GM23338 (cell line): ENCODE data around the gene MAMDC2. TPM values are rescaled to one million over a fixed set of nuclear protein-coding genes. Genes with fewer than 3 reads are reported as not detected.

Source experiments
- ATAC-seq: fragments of 200-7000 bp; cut with Tn5 transposase; 3 replicates; pipeline ENCODE4 v1.9.1; 2020
- DNase-seq: peaks from one replicate; pipeline ENCODE4 v3.0.0-alpha.2; 2015; ENCODE audit warnings: low spot score
- H2AFZ ChIP-seq: fragments of 200-600 bp; sonication (generic); 2 replicates; pipeline ENCODE4 v1.8.0; 2016; ENCODE audit warnings: antibody characterized with exemption, mild to moderate bottlenecking, moderate library complexity
- H3F3A ChIP-seq: fragments of 200-600 bp; sonication (generic); replicated peaks from 2 replicates; pipeline ENCODE4 v1.8.0; 2017; ENCODE audit warnings: antibody characterized with exemption, mixed run types, low read depth
- H3K27ac ChIP-seq: fragments of 200-600 bp; sonication (generic); 2 replicates; pipeline ENCODE4 v1.6.1; 2016; ENCODE audit warnings: low read depth
- H3K27me3 ChIP-seq: fragments of 200-600 bp; sonication (generic); 2 replicates; pipeline ENCODE4 v1.8.0; 2016; ENCODE audit warnings: mild to moderate bottlenecking, mixed run types, moderate library complexity; ENCODE audit not compliant: insufficient read depth
- H3K36me3 ChIP-seq: fragments of 200-600 bp; sonication (generic); 2 replicates; pipeline ENCODE4 v1.8.0; 2016; ENCODE audit warnings: mild to moderate bottlenecking; ENCODE audit not compliant: insufficient read depth
- H3K4me1 ChIP-seq: fragments of 200-600 bp; sonication (generic); 2 replicates; pipeline ENCODE4 v1.8.0; 2016; ENCODE audit warnings: mild to moderate bottlenecking, moderate library complexity; ENCODE audit not compliant: insufficient read depth
- H3K4me2 ChIP-seq: fragments of 200-600 bp; sonication (generic); 2 replicates; pipeline ENCODE4 v1.7.1; 2017; ENCODE audit warnings: mixed run types
- H3K4me3 ChIP-seq: fragments of 200-600 bp; sonication (generic); 2 replicates; pipeline ENCODE4 v1.6.1; 2016; ENCODE audit warnings: mixed run types
- H3K79me2 ChIP-seq: fragments of 200-600 bp; sonication (generic); replicated peaks from 2 replicates; pipeline ENCODE4 v1.8.0; 2017; ENCODE audit warnings: mild to moderate bottlenecking; ENCODE audit not compliant: insufficient read depth
- H3K9me2 ChIP-seq: fragments of 200-600 bp; sonication (generic); 2 replicates; pipeline ENCODE4 v1.8.0; 2017; ENCODE audit not compliant: insufficient read depth
- H4K20me1 ChIP-seq: fragments of 200-600 bp; sonication (generic); replicated peaks from 2 replicates; pipeline ENCODE4 v1.8.0; 2017; ENCODE audit warnings: mild to moderate bottlenecking; ENCODE audit not compliant: insufficient read depth
- H3K27ac Mint-ChIP-seq: 2 replicates; pipeline ENCODE4 v1.8.0; 2020; ENCODE audit warnings: inconsistent platforms, mild to moderate bottlenecking, moderate library complexity, mixed read lengths
- H3K27me3 Mint-ChIP-seq: 3 replicates; pipeline ENCODE4 v1.8.0; 2022; ENCODE audit warnings: low read depth, mild to moderate bottlenecking, moderate library complexity, mixed read lengths, inconsistent platforms; ENCODE audit not compliant: insufficient read depth, poor library complexity
- H3K36me3 Mint-ChIP-seq: 3 replicates; pipeline ENCODE4 v1.8.0; 2021; ENCODE audit warnings: low read depth, mild to moderate bottlenecking, inconsistent platforms, moderate library complexity, mixed read lengths
- H3K4me1 Mint-ChIP-seq: 3 replicates; pipeline ENCODE4 v1.8.0; 2020; ENCODE audit warnings: mild to moderate bottlenecking, inconsistent platforms, mixed read lengths
- H3K4me3 Mint-ChIP-seq: 3 replicates; pipeline ENCODE4 v1.8.0; 2021; ENCODE audit warnings: moderate library complexity, mild to moderate bottlenecking, inconsistent platforms, mixed read lengths
- H3K9me3 Mint-ChIP-seq: 3 replicates; pipeline ENCODE4 v1.8.0; 2020; ENCODE audit warnings: moderate library complexity, mild to moderate bottlenecking, inconsistent platforms, mixed read lengths
- CREB1 ChIP-seq: fragments of 250-450 bp; sonication (Bioruptor Pico); IDR thresholded peaks from 2 replicates; pipeline ENCODE4 v1.5.0; 2020; ENCODE audit warnings: low read depth, mild to moderate bottlenecking, moderate library complexity
- EZH2 ChIP-seq: fragments of 200-600 bp; sonication (generic); IDR thresholded peaks from one replicate; pipeline ENCODE4 v1.8.0; 2017; ENCODE audit warnings: antibody characterized with exemption, mild to moderate bottlenecking, low read depth; ENCODE audit not compliant: unreplicated experiment
- EZH2phosphoT487 ChIP-seq: fragments of 200-600 bp; sonication (generic); IDR thresholded peaks from one replicate; pipeline ENCODE4 v1.8.1; 2018; ENCODE audit warnings: antibody characterized with exemption; ENCODE audit not compliant: unreplicated experiment
- JUNB ChIP-seq: IDR thresholded peaks from one replicate; pipeline ENCODE4 v1.6.1; 2016; ENCODE audit warnings: antibody characterized with exemption; ENCODE audit not compliant: unreplicated experiment
- NANOG ChIP-seq: IDR thresholded peaks from 2 replicates; pipeline ENCODE4 v1.6.1; 2016; ENCODE audit warnings: antibody characterized with exemption, borderline replicate concordance
- POLR2AphosphoS5 ChIP-seq: IDR thresholded peaks from 2 replicates; pipeline ENCODE4 v1.6.1; 2016; ENCODE audit warnings: antibody characterized with exemption, low read depth
- STAT1 ChIP-seq: IDR thresholded peaks from one replicate; pipeline ENCODE4 v1.6.1; 2016; ENCODE audit warnings: antibody characterized with exemption; ENCODE audit not compliant: unreplicated experiment
- ZNF114 ChIP-seq: fragments of 250-450 bp; sonication (Bioruptor Pico); IDR thresholded peaks from 2 replicates; pipeline ENCODE4 v1.5.0; 2020; ENCODE audit warnings: mild to moderate bottlenecking, moderate library complexity
- ZNF331 ChIP-seq: fragments of 250-450 bp; sonication (Bioruptor Pico); IDR thresholded peaks from 2 replicates; pipeline ENCODE4 v1.5.0; 2020; ENCODE audit warnings: low read depth, mild to moderate bottlenecking, moderate library complexity
- polyA plus RNA-seq: library from polyadenylated mRNA; unstranded; fragments of >200 nt; fragmentation: Nextera tagmentation; extraction: Ambion mirVana; gene quantifications from 2 replicates; pipeline ENCODE4 v1.2.1, GENCODE V29; 2016
- total RNA-seq: library from RNA; depleted of rRNA; stranded (reverse); fragments of >200 nt; shearing (Covaris generic); gene quantifications from 2 replicates; pipeline ENCODE4 v1.2.3, GENCODE V29; 2014
- TF ChIP-seq, protein P1 (sequence below): fragments of 250-450 bp; sonication (Bioruptor Pico); IDR thresholded peaks from 2 replicates; pipeline ENCODE4 v1.5.0; 2020; ENCODE audit warnings: mild to moderate bottlenecking, moderate library complexity
- TF ChIP-seq, protein P2 (sequence below): IDR thresholded peaks from 2 replicates; pipeline ENCODE4 v1.6.1; 2016; ENCODE audit warnings: antibody characterized with exemption
- TF ChIP-seq, protein P3 (sequence below): IDR thresholded peaks from one replicate; pipeline ENCODE4 v1.6.1; 2018; ENCODE audit warnings: antibody characterized with exemption; ENCODE audit not compliant: unreplicated experiment
- TF ChIP-seq, protein P4 (sequence below), 2 experiments: fragments of 200-600 bp in 1 of 2; sonication (generic) in 1 of 2; conservative IDR thresholded peaks; 2 replicates each; pipeline versions ENCODE4 v1.5.1 to v1.6.1; 2016 to 2017; ENCODE audit warnings: antibody characterized with exemption in 2 of 2, low read depth in 2 of 2, mild to moderate bottlenecking in 2 of 2, moderate library complexity in 1 of 2

MAMDC2 gene
- total and polyA plus RNA-seq, 2 experiments from 2014 or later: 7.7 to 19.6 TPM

DNA sequence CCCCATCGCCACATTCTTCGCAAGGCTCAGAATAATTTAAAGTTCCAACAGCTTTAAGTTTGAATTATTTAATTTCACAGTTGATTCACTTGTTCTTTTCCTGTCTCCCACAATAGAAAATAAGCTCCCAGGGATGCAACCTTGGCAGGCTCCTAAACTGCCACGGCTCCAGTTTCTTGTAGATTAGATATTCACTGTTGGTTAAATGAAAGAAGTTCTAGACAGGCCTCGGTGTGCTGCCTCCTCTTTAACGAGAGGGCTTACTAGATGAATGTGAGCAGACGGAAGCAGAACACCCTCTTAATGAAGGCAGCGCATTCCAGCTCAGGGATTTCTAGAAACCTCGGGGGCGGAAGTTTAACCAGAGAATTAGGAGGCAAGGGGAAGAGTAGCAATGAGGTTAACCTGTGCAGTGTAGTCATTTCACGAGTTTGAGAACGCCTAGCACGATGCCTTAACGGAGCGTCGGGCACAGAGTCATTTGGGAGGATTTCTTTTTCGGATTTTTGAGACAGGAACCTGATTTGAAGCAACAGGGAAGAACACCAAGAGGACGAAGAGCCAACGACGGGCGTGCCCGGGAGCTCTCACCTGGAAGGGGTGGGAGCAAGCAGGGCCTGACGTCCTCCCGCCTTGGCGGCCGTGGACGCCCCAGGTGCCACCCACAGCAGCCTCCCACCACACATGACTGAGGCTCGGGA, 214.5 kb downstream of the MAMDC2 start:
- H3K27me3 ChIP-seq: no peaks in the 10 kb centered on the region
- H3K4me3 ChIP-seq: peak overlapping the region; percentile 95
- peaks cover 41% of the 10 kb centered on the region for H3K79me2 ChIP-seq
- Mint-ChIP-seq H3K9me3 (no peaks in the 10 kb centered on the region), H3K4me3 (peak overlapping the region; percentile 89), H3K27ac (peak overlapping the region; percentile 81), H3K27me3 (no peaks in the 10 kb centered on the region), H3K36me3 (peaks cover 21% of the 10 kb centered on the region), H3K4me1 (peaks cover 44% of the 10 kb centered on the region)
- ATAC-seq: peak; percentile 71
- no peak for TF ChIP-seq EZH2
- TF ChIP-seq, protein P1, sequence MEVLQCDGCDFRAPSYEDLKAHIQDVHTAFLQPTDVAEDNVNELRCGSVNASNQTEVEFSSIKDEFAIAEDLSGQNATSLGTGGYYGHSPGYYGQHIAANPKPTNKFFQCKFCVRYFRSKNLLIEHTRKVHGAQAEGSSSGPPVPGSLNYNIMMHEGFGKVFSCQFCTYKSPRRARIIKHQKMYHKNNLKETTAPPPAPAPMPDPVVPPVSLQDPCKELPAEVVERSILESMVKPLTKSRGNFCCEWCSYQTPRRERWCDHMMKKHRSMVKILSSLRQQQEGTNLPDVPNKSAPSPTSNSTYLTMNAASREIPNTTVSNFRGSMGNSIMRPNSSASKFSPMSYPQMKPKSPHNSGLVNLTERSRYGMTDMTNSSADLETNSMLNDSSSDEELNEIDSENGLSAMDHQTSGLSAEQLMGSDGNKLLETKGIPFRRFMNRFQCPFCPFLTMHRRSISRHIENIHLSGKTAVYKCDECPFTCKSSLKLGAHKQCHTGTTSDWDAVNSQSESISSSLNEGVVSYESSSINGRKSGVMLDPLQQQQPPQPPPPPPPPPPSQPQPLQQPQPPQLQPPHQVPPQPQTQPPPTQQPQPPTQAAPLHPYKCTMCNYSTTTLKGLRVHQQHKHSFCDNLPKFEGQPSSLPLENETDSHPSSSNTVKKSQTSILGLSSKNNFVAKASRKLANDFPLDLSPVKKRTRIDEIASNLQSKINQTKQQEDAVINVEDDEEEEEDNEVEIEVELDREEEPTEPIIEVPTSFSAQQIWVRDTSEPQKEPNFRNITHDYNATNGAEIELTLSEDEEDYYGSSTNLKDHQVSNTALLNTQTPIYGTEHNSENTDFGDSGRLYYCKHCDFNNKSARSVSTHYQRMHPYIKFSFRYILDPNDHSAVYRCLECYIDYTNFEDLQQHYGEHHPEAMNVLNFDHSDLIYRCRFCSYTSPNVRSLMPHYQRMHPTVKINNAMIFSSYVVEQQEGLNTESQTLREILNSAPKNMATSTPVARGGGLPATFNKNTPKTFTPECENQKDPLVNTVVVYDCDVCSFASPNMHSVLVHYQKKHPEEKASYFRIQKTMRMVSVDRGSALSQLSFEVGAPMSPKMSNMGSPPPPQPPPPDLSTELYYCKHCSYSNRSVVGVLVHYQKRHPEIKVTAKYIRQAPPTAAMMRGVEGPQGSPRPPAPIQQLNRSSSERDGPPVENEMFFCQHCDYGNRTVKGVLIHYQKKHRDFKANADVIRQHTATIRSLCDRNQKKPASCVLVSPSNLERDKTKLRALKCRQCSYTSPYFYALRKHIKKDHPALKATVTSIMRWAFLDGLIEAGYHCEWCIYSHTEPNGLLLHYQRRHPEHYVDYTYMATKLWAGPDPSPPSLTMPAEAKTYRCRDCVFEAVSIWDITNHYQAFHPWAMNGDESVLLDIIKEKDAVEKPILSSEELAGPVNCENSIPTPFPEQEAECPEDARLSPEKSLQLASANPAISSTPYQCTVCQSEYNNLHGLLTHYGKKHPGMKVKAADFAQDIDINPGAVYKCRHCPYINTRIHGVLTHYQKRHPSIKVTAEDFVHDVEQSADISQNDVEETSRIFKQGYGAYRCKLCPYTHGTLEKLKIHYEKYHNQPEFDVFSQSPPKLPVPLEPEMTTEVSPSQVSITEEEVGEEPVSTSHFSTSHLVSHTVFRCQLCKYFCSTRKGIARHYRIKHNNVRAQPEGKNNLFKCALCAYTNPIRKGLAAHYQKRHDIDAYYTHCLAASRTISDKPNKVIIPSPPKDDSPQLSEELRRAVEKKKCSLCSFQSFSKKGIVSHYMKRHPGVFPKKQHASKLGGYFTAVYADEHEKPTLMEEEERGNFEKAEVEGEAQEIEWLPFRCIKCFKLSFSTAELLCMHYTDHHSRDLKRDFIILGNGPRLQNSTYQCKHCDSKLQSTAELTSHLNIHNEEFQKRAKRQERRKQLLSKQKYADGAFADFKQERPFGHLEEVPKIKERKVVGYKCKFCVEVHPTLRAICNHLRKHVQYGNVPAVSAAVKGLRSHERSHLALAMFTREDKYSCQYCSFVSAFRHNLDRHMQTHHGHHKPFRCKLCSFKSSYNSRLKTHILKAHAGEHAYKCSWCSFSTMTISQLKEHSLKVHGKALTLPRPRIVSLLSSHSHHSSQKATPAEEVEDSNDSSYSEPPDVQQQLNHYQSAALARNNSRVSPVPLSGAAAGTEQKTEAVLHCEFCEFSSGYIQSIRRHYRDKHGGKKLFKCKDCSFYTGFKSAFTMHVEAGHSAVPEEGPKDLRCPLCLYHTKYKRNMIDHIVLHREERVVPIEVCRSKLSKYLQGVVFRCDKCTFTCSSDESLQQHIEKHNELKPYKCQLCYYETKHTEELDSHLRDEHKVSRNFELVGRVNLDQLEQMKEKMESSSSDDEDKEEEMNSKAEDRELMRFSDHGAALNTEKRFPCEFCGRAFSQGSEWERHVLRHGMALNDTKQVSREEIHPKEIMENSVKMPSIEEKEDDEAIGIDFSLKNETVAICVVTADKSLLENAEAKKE (CRISPR knock-in tag): no peak
- no peak for TF ChIP-seq EZH2phosphoT487
- no peak for TF ChIP-seq POLR2AphosphoS5
- no peak for TF ChIP-seq JUNB
- TF ChIP-seq, protein P2, sequence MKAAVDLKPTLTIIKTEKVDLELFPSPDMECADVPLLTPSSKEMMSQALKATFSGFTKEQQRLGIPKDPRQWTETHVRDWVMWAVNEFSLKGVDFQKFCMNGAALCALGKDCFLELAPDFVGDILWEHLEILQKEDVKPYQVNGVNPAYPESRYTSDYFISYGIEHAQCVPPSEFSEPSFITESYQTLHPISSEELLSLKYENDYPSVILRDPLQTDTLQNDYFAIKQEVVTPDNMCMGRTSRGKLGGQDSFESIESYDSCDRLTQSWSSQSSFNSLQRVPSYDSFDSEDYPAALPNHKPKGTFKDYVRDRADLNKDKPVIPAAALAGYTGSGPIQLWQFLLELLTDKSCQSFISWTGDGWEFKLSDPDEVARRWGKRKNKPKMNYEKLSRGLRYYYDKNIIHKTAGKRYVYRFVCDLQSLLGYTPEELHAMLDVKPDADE: no peak
- TF ChIP-seq ZNF114 (CRISPR knock-in tag): no peak
- TF ChIP-seq STAT1: no peak
- TF ChIP-seq, protein P3, sequence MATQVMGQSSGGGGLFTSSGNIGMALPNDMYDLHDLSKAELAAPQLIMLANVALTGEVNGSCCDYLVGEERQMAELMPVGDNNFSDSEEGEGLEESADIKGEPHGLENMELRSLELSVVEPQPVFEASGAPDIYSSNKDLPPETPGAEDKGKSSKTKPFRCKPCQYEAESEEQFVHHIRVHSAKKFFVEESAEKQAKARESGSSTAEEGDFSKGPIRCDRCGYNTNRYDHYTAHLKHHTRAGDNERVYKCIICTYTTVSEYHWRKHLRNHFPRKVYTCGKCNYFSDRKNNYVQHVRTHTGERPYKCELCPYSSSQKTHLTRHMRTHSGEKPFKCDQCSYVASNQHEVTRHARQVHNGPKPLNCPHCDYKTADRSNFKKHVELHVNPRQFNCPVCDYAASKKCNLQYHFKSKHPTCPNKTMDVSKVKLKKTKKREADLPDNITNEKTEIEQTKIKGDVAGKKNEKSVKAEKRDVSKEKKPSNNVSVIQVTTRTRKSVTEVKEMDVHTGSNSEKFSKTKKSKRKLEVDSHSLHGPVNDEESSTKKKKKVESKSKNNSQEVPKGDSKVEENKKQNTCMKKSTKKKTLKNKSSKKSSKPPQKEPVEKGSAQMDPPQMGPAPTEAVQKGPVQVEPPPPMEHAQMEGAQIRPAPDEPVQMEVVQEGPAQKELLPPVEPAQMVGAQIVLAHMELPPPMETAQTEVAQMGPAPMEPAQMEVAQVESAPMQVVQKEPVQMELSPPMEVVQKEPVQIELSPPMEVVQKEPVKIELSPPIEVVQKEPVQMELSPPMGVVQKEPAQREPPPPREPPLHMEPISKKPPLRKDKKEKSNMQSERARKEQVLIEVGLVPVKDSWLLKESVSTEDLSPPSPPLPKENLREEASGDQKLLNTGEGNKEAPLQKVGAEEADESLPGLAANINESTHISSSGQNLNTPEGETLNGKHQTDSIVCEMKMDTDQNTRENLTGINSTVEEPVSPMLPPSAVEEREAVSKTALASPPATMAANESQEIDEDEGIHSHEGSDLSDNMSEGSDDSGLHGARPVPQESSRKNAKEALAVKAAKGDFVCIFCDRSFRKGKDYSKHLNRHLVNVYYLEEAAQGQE: no peak
- TF ChIP-seq CREB1 (CRISPR knock-in tag): no peak
- no peak for TF ChIP-seq ZNF331 (CRISPR knock-in tag)
- TF ChIP-seq NANOG: no peak
- TF ChIP-seq, protein P4, sequence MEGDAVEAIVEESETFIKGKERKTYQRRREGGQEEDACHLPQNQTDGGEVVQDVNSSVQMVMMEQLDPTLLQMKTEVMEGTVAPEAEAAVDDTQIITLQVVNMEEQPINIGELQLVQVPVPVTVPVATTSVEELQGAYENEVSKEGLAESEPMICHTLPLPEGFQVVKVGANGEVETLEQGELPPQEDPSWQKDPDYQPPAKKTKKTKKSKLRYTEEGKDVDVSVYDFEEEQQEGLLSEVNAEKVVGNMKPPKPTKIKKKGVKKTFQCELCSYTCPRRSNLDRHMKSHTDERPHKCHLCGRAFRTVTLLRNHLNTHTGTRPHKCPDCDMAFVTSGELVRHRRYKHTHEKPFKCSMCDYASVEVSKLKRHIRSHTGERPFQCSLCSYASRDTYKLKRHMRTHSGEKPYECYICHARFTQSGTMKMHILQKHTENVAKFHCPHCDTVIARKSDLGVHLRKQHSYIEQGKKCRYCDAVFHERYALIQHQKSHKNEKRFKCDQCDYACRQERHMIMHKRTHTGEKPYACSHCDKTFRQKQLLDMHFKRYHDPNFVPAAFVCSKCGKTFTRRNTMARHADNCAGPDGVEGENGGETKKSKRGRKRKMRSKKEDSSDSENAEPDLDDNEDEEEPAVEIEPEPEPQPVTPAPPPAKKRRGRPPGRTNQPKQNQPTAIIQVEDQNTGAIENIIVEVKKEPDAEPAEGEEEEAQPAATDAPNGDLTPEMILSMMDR (conservative IDR thresholded peaks at IDR 0.05; ENCODE audit: low read depth in 2 of 2): no peak
- peak overlapping the region; percentile 83 for H3K27ac ChIP-seq
- peaks cover 16% of the 10 kb centered on the region for H4K20me1 ChIP-seq
- no peaks in the 10 kb centered on the region for H3F3A ChIP-seq
- peak; percentile 70 for DNase-seq
- peak overlapping the region; percentile 90 for H3K4me2 ChIP-seq
- peaks cover 33% of the 10 kb centered on the region for H3K4me1 ChIP-seq
- H3K36me3 ChIP-seq: peaks cover 6% of the 10 kb centered on the region; the same call in 1 of the 2 replicates
- no peaks in the 10 kb centered on the region for H3K9me2 ChIP-seq
- peak overlapping the region; percentile 96 for H2AFZ ChIP-seq
